HG02759 (cell line): ENCODE measurements around the gene PNPLA2.

ENCODE experiments used
- ATAC-seq: cut with Tn5 transposase; IDR thresholded peaks from one replicate; pipeline ENCODE4 v1.9.1; 2021; ENCODE audit warnings: mild to moderate bottlenecking, moderate library complexity; ENCODE audit not compliant: unreplicated experiment

The PNPLA2 gene

DNA sequence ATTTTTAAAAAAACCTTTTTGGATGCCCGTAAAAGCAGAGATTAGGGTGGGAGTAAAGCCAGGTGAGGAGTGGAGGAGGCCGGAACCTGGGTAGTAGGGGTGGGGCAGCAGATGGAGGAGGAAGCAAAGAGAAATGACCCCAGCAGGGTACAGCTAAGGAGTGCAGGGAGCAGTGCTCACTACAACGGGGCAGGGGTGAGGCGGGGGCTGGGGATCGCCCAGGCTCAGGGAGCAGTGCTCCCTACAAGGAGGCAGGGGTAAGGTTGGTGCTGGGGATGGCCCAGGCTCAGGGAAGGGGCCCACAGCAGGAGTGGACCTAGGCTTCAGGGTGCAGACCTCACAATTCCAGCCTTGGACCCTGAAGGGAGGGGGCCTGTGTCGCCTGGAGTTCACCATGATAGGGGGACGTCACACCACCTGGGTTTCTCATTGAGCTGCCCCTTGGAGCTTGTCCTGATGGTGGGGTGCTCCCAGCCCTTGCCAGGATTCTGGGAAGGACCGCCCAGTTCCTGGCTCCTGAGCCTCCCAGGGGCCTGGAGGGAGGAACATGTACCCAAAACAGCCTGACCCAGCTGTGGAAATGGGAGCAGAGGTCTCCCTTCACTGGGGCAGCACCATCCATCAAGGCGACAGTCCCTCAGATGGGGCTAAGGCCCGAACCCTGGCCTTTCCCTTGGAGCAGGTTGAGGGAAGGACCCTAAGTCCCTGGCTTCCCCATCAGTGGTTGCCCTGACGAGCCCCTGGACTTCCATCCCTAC lies 2.9 kb upstream of the PNPLA2 start:
- ATAC-seq = no peak

DNA sequence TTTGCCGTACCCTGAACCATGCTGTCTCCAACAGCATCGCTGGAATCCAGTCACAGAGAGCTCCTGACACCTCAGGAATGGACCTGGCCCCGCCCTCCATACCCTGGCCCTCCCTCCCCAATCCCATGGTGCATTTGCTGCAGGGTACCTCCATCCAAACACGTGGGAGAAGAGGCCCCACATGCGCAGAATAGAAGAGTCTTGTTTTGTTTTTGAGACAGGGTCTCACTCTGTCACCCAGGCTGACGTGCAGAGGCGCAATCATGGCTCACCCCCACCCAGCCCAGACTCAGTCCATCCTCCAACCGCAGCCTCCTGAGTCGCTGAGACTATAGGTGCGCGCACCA lies 2.3 kb upstream of the PNPLA2 start:
- ATAC-seq = no peak

DNA sequence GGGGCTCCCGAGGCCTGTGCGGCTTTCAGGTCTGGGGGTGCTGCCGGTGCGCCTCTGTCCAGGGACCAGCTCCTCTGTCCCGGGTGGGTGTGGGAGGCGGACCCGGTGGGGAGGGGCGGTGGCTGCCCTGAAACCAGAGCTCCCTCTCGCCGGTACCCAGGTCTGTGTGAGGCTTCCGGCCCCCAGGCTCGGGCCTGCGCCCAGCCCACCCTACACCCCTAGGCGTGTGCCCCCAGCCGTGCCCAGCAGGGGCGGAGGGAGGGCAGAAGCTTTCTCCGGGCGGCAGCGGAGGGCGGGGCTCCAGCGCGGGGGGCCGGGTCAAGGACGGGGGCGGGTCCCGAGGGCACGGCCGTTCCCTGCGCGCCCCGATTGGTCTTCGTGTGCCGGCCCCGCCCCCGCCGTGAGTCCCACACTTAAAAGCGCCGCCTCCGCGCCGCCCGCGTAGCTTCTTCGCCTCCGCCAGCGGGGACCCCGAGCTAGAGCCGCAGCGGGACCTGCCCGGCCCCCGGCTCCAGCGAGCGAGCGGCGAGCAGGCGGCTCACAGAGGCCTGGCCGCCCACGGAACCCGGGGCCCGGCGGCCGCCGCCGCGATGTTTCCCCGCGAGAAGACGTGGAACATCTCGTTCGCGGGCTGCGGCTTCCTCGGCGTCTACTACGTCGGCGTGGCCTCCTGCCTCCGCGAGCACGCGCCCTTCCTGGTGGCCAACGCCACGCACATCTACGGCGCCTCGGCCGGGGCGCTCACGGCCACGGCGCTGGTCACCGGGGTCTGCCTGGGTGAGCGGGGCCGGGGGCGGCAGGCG lies 616 bp downstream of the PNPLA2 start:
- peak; percentile 74 for ATAC-seq

DNA sequence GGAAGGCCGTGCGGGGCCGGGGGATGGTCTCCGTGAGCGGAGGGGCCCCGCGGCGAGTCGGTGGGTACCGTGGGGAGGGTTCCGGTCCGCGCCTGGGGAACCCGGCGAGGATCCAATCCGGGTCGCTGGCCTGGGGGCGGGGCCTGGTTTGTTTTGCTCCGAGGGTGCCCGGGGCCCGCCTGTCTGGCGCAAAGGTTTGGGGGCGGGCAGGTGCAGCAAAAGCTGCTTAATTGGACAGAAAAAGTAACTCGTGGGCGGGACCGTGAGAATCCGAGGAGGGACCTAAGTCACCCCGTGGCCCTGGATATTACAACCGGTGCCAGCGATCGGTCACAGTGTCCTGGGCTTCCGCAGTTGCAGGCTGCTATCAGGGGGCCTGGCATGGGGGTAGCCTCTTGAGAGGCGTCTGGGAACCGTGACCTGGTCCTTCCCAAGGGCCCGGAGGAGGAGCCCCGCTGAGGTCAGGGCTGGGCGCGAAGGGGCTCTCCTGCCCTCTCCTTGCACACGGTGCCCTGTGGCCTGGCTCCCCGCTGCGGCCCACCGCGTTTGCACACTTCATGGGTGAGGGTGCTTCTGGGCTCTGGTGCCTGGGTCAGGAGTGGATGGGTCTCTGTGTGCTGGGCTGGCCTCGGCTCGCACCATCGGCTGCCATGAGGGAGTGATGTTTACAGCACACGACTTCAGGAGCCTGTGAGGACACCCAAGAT lies 1.4 kb downstream of the PNPLA2 start:
- peak; percentile 70 for ATAC-seq

DNA sequence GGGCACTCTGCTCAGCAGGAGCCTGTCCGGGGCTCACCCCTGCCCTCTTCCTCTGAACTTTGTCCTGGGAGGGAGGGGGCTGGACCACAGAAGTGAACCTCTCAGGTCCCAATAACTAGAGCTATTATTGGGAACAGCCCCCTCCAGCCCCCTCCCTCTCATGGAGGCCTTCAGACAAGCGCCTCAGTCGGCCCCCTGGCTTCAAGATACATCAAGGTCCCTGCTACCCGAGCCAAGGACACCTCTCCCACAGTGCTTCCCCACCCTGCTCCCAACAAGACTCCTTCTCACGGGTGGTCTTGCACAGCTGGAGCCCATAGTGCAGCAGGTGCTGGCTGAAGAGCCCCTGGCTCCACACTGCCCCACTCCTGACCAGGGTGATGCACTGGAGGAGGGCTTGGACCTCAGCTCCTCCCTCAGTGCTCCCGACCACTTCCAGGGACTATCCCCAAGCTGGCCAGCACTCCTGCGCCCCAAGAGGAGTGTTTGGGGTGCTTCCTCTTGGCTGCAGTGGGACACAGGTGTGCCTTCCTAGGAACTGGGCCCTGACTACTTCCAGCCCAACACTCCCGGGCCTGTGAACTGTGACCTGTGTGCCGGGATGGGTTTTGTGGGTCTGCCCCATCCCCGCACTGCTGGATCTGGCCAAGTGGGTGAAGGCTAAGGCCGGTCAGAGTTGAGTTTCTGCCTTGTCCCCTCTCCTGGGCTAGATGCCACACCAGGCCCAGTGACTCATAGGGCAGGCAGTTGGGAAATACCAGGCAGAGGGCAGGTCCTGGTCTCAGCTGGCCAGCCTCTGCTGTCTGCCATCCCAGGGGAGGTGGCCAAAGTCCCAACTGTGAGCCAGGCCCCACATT lies 2.2 kb downstream of the PNPLA2 start:
- ATAC-seq = no peak

DNA sequence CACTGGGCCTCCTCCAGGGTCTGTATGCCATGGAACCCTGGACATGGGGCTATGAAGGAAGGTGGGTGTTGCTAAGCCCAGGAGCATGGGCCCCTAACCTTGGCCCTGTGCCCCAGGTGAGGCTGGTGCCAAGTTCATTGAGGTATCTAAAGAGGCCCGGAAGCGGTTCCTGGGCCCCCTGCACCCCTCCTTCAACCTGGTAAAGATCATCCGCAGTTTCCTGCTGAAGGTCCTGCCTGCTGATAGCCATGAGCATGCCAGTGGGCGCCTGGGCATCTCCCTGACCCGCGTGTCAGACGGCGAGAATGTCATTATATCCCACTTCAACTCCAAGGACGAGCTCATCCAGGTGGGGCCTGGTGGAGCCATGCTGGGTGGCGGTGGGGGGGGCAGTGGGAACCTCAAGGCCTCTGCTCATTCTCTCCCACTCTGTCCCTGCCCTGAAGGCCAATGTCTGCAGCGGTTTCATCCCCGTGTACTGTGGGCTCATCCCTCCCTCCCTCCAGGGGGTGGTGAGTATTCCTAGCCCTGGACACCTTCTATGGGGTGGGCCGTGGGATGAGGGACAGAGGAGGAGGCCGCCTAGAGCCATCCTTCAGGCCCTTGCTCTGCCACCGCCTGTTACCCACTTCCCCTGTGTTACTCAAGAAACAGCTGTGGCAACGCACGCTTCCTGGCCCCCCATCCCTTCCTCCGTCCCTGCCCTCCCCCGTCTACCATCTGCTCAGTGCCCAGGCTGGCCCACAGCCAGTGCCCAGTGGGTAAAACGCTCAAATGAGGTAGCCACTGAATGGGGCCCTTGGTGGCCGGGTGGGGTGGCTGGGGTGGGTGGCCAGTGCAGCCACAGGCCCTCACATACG lies 3.0 kb downstream of the PNPLA2 start:
- ATAC-seq = no peak

DNA sequence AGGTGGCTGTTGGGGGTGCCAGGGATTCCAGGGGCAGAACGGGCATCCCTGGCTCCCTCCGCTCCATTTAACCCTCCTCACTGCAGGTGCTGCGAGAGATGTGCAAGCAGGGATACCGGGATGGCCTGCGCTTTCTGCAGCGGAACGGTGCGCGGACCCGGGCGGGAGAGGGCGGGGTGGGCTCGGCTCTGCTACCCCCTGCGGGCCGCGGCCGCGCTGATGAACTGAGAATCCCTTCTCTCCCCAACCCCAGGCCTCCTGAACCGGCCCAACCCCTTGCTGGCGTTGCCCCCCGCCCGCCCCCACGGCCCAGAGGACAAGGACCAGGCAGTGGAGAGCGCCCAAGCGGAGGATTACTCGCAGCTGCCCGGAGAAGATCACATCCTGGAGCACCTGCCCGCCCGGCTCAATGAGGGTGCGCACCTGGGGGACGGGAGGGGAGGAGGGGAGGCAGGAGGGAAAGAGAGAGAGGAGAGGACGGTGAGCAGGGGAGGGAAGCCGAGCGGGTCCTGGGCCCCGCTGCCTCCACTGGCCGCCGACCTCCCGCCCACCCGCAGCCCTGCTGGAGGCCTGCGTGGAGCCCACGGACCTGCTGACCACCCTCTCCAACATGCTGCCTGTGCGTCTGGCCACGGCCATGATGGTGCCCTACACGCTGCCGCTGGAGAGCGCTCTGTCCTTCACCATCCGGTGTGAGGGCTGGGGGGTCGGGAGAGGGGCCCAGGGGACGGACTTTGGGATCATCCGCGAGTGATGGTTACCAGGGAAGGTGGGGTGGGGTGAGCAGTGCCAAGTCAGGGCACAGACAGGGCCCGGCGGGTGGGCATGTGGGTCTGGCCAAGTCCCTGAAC lies 5.0 kb downstream of the PNPLA2 start:
- ATAC-seq = no peak

DNA sequence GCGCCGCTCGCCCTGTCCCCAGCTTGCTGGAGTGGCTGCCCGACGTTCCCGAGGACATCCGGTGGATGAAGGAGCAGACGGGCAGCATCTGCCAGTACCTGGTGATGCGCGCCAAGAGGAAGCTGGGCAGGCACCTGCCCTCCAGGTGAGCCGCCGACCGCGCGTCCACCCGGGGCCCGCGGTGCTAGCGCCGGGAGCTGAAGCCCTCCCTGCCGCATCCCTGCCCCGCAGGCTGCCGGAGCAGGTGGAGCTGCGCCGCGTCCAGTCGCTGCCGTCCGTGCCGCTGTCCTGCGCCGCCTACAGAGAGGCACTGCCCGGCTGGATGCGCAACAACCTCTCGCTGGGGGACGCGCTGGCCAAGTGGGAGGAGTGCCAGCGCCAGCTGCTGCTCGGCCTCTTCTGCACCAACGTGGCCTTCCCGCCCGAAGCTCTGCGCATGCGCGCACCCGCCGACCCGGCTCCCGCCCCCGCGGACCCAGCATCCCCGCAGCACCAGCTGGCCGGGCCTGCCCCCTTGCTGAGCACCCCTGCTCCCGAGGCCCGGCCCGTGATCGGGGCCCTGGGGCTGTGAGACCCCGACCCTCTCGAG lies 5.7 kb downstream of the PNPLA2 start:
- no peak for ATAC-seq

DNA sequence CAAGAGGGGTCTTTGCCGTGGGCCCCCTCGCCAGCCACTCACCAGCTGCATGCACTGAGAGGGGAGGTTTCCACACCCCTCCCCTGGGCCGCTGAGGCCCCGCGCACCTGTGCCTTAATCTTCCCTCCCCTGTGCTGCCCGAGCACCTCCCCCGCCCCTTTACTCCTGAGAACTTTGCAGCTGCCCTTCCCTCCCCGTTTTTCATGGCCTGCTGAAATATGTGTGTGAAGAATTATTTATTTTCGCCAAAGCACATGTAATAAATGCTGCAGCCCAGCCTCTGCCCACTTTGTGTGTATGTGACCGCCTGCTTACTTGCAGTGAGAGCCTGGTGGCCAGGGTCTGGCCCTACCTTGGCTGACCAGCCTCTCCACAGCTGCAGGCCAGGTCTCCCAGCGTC lies 6.2 kb downstream of the PNPLA2 start:
- no peak for ATAC-seq

DNA sequence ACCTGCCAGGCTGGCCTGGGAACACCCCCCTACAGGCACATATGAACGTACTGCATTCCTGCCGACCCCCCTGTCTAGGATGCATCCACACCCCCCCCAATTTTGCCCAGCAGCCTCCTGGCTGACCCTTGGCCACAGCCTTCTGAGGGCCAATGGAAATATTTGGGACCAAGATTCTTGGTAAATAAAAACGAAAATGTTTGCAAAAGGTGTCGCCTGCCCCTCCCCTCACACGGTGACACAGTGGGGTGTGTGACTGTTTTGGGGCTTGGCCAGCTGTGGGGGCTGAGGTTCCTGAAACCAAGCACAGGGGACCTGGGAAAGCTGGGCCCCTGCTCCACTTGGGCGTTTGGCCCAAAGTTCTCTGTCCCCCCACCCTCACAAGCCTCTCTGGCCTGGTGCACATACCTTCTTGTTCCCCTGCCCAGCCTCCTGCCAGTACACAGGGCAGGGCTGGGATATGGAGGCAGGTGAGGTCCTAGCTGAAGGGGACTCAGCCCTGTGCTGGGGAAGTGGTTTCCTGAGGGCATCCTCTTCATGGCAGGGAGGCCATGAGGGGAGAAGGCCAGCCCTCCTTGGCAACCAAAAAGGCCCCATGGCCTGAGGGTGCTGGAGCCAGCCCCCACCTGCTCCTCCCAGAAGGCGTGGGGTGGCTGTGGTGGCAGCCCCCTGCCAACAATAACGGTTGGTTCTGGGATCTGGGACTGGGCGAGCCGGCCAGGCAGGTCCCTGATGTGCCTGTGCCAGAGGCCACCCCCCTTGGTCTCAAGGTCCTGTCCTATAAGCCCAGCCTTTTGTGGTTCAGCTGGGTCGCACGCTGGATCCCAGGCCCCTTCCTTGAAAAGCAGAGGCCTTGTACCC lies 6.9 kb downstream of the PNPLA2 start:
- ATAC-seq = no peak

DNA sequence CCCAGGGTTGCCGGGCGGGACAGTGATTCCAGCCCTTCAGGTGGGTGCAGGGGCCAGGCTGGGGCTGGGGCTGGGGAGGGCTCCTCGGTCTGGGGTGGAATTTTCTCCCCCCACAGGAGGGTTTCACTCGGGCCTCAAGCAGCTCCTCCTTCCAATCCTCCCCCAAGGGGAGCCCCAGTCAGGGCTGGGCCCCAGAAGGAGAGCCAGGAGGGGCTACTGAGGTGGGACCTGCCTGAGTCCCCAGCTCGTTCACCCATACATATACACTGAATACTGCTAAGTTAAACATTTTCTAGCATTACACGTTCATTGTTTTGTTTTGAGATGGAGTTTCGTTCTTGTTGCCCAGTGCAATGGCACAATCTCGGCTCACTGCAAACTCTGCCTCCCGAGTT lies 7.5 kb downstream of the PNPLA2 start:
- ATAC-seq = no peak

DNA sequence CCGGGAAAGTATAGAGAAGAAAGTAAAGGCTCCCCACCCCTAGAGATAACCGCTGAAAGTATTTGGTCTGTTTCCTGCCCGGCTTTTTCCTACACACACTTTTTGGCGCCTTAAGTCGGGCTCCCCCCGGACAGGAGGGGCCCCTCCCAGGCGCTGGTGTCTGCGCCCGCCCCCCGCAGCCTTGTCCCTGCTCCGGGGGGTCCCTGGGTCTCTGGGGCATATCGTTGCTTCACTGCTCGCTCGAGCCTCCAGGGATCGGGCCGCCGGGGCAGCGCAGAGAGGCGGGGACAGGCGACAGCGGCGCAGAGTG lies 8.1 kb downstream of the PNPLA2 start:
- no peak for ATAC-seq

DNA sequence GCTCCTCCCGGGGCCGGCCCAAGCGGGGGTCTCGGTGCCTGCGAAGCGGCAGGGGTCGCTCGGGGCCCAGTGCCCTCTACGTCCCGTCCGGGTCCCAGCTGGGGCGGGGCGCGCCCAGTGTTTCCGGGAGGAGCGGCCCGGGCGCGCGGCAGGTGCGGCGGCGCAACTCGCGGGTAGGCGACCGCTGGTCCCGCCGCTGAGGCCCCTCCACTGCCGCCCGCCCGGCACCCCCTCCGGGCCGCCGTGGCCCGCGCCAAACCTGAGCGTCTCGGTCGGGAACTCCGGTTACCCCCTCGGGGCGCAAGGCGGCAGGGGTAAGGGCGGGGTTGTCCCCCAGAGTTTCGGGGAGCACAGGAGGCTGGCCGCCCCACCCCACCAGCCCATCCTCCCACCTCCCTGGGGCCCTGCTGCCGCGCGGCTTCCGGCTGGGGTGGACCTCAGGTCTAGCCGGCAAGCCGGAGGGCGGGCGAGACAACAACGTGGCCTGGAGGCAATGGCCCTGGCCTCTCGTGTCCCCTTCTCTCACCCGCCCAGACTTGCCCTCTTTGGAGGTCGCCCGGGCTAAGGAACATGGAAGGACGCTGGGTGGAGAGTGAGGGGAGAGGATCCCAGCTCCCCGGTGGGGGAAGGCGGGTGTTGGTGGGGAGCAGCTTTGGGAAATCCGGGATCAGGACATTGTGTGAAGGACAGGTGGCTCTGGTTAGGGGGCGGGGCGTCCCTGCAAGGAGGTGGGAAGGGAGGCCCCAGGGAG lies 8.6 kb downstream of the PNPLA2 start:
- ATAC-seq = no peak

DNA sequence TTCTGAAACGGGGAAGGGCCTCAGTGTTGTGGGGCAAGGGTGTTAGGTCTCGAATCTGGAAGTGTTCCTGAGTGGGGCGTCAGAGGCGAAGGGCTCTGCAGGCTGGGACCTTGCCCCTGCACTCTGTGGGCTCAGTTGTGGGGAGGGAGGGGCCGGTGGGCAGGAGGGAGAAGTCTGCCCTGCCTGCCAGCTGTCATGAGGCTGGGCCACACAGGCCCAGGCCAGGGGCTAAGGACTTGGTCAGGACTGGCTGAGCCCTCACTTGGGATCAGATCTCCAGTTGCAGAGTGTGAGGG lies 9.1 kb downstream of the PNPLA2 start, which contains the start of gene CRACR2B:
CRACR2B (plus strand) TSS at position 23 of the 296 bp plus-strand sequence. CDS start 689 bp downstream, outside the sequence.
- ATAC-seq = no peak

DNA sequence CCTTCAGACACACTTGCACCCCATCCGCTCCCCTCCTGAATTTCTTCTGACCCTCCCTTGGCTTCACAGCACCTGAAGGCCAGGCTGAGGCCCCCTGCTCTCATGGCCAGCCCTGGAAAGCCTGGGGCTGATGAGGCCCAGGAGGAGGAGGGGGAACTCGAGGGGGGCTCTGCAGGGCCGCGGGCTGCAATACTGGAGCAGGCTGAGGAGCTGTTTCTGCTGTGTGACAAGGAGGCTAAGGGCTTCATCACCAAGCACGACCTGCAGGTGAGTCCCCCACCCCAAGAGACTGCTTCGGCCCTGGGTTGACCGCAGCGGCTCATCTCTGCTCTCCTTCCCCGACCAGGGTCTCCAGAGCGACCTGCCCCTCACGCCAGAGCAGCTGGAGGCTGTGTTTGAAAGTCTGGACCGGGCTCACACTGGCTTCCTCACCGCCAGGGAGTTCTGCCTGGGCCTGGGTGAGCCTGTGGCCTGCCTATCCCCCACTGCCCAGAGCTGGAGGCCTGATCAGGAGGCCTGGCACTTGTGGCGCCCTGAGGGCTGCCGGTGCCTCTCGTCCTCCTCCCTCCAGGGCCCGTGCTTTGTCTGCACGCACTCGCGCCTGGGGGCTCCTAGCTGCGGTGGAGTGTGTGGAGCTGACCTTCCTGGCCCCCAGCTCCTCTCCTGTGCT lies 9.9 kb downstream of the PNPLA2 start:
- no peak for ATAC-seq

DNA sequence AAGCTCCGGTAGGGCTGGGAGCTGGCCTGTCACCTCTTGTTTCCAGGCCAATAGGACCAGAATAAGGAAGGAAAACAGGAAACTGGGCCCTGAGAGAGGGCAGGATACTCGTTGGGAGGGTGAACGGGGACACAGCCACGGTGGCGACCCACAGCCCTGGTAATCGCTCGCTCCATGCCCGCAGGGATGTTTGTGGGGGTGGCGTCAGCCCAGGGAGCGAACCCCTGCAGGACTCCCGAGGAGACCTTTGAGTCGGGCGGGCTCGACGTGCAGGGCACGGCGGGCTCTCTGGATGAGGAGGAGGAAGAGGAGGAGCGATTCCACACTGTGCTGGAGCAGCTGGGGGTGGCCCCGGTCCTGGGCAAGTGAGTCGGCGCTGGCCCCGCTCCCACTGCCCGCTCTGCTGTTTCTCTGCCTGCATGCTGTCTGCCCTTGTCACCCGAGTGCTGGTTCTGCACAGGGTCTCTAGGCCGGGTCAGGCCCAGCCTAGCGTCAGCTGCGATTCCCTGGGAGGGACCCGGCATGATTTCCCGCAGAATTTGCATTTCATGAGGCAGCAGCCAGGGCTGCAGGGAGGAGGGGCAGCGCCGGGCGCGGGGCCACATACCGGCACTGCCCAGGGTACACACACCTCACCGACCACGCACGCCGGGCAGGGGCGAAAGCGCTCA lies 10.6 kb downstream of the PNPLA2 start:
- no peak for ATAC-seq
